Hepatocyte (in vitro differentiated cells): ENCODE measurements around the gene CFAP161. TPM values are rescaled to one million over a fixed set of nuclear protein-coding genes. Genes with fewer than 3 reads are reported as not detected.

Experiments used
- DNase-seq: peaks from one replicate; pipeline ENCODE4 v3.0.0-alpha.2; 2016; ENCODE audit warnings: low spot score
- H2AFZ ChIP-seq: fragments of 200-600 bp; sonication (generic); 2 replicates; pipeline ENCODE4 v1.6.0; 2016; ENCODE audit warnings: antibody characterized with exemption, mild to moderate bottlenecking
- H3K27ac ChIP-seq: fragments of 200-600 bp; sonication (generic); 2 replicates; pipeline ENCODE4 v1.5.1; 2016; ENCODE audit warnings: mild to moderate bottlenecking
- H3K27me3 ChIP-seq: fragments of 200-600 bp; sonication (generic); 2 replicates; pipeline ENCODE4 v1.6.1; 2016
- H3K36me3 ChIP-seq: fragments of 200-600 bp; sonication (generic); replicated peaks from 2 replicates; pipeline ENCODE4 v1.5.1; 2016; ENCODE audit warnings: low read depth; ENCODE audit not compliant: insufficient read depth
- H3K4me1 ChIP-seq: fragments of 200-600 bp; sonication (generic); 2 replicates; pipeline ENCODE4 v1.5.1; 2016; ENCODE audit warnings: mild to moderate bottlenecking, moderate library complexity; ENCODE audit not compliant: insufficient read depth
- H3K4me2 ChIP-seq: fragments of 200-600 bp; sonication (generic); 2 replicates; pipeline ENCODE4 v1.6.0; 2016
- H3K4me3 ChIP-seq: fragments of 200-600 bp; sonication (generic); 2 replicates; pipeline ENCODE4 v1.5.1; 2016; ENCODE audit warnings: mild to moderate bottlenecking
- H3K79me2 ChIP-seq: fragments of 200-600 bp; sonication (generic); 2 replicates; pipeline ENCODE4 v1.6.0; 2017; ENCODE audit warnings: mild to moderate bottlenecking
- H3K9me2 ChIP-seq: fragments of 200-600 bp; sonication (generic); replicated peaks from 2 replicates; pipeline ENCODE4 v1.6.0; 2017; ENCODE audit warnings: mild to moderate bottlenecking; ENCODE audit not compliant: insufficient read depth
- H3K9me3 ChIP-seq: fragments of 200-600 bp; sonication (generic); 2 replicates; pipeline ENCODE4 v1.5.1; 2016; ENCODE audit warnings: low read depth, mild to moderate bottlenecking
- H4K20me1 ChIP-seq: fragments of 200-600 bp; sonication (generic); 2 replicates; pipeline ENCODE4 v1.6.0; 2016; ENCODE audit warnings: mild to moderate bottlenecking; ENCODE audit not compliant: insufficient read depth, poor library complexity, severe bottlenecking
- EZH2 ChIP-seq: fragments of 200-600 bp; sonication (generic); IDR thresholded peaks from 2 replicates; pipeline ENCODE4 v1.6.1; 2016; ENCODE audit warnings: antibody characterized with exemption, mild to moderate bottlenecking, borderline replicate concordance
- EZH2phosphoT487 ChIP-seq: fragments of 200-600 bp; sonication (generic); IDR thresholded peaks from one replicate; pipeline ENCODE4 v1.6.1; 2018; ENCODE audit warnings: antibody characterized with exemption, mild to moderate bottlenecking, low read depth, moderate library complexity; ENCODE audit not compliant: unreplicated experiment, severe bottlenecking
- WGBS: methylation state at CpG from one replicate; pipeline ENCODE4 v1.1.6; 2016; ENCODE audit warnings: low lambda C conversion rate; ENCODE audit errors: missing lambda C conversion rate; 5-methylcytosine and 5-hydroxymethylcytosine counted together
- polyA plus RNA-seq: library from polyadenylated mRNA; unstranded; fragments of >200 nt; fragmentation: Nextera tagmentation; extraction: Ambion mirVana; gene quantifications from 2 replicates; pipeline ENCODE4 v1.2.1, GENCODE V29; 2016
- total RNA-seq: library from RNA; depleted of rRNA; stranded (reverse); fragments of >200 nt; gene quantifications from 2 replicates; pipeline ENCODE4 v1.2.3, GENCODE V29; 2014
- TF ChIP-seq, protein P1 (sequence below): fragments of 200-600 bp; sonication (generic); IDR thresholded peaks from 2 replicates; pipeline ENCODE4 v1.5.1; 2016; ENCODE audit warnings: antibody characterized with exemption, mild to moderate bottlenecking; ENCODE audit not compliant: poor library complexity

The CFAP161 gene
- total and polyA plus RNA-seq, 2 experiments from 2014 or later, result 0.81 TPM; not detected in 1

- no peaks in the 10 kb centered on the region for H4K20me1 ChIP-seq
- H3K36me3 ChIP-seq, result no peaks in the 10 kb centered on the region
- H3K27ac ChIP-seq, result peak overlapping the region; percentile 74
- H3K4me1 ChIP-seq, result peaks cover 7% of the 10 kb centered on the region
- no peaks in the 10 kb centered on the region for H3K27me3 ChIP-seq
- H3K4me3 ChIP-seq, result no peak overlapping the region
- no peak overlapping the region for H2AFZ ChIP-seq
- no peak for DNase-seq
- no peaks in the 10 kb centered on the region for H3K9me3 ChIP-seq
- 53% methylated on average over 4 of the region's 4 CpGs for WGBS
- H3K79me2 ChIP-seq, result no peaks in the 10 kb centered on the region
- no peak overlapping the region for H3K4me2 ChIP-seq
- no peaks in the 10 kb centered on the region for H3K9me2 ChIP-seq
- TF ChIP-seq, protein P1, sequence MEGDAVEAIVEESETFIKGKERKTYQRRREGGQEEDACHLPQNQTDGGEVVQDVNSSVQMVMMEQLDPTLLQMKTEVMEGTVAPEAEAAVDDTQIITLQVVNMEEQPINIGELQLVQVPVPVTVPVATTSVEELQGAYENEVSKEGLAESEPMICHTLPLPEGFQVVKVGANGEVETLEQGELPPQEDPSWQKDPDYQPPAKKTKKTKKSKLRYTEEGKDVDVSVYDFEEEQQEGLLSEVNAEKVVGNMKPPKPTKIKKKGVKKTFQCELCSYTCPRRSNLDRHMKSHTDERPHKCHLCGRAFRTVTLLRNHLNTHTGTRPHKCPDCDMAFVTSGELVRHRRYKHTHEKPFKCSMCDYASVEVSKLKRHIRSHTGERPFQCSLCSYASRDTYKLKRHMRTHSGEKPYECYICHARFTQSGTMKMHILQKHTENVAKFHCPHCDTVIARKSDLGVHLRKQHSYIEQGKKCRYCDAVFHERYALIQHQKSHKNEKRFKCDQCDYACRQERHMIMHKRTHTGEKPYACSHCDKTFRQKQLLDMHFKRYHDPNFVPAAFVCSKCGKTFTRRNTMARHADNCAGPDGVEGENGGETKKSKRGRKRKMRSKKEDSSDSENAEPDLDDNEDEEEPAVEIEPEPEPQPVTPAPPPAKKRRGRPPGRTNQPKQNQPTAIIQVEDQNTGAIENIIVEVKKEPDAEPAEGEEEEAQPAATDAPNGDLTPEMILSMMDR, result no peak
- no peak for TF ChIP-seq EZH2
- TF ChIP-seq EZH2phosphoT487, result no peak
Observed at GRCh38 chr15:81161160-81161673, 27.1 kb downstream of the CFAP161 start.

GRCh38 chr15:81161851-81162250 lies 27.8 kb downstream of the CFAP161 start:
- Histone ChIP-seq H4K20me1 (no peaks in the 10 kb centered on the region), H3K27me3 (no peaks in the 10 kb centered on the region), H3K27ac (peak overlapping the region; percentile 74), H3K4me2 (no peak overlapping the region), H3K4me3 (no peak overlapping the region), H3K9me3 (no peaks in the 10 kb centered on the region), H3K9me2 (no peaks in the 10 kb centered on the region), H2AFZ (no peak overlapping the region), H3K36me3 (no peaks in the 10 kb centered on the region), H3K4me1 (peaks cover 7% of the 10 kb centered on the region), H3K79me2 (no peaks in the 10 kb centered on the region)
- 88% methylated on average over 7 of the region's 7 CpGs for WGBS
- TF ChIP-seq, protein P1, result no peak
- DNase-seq, result no peak

DNA sequence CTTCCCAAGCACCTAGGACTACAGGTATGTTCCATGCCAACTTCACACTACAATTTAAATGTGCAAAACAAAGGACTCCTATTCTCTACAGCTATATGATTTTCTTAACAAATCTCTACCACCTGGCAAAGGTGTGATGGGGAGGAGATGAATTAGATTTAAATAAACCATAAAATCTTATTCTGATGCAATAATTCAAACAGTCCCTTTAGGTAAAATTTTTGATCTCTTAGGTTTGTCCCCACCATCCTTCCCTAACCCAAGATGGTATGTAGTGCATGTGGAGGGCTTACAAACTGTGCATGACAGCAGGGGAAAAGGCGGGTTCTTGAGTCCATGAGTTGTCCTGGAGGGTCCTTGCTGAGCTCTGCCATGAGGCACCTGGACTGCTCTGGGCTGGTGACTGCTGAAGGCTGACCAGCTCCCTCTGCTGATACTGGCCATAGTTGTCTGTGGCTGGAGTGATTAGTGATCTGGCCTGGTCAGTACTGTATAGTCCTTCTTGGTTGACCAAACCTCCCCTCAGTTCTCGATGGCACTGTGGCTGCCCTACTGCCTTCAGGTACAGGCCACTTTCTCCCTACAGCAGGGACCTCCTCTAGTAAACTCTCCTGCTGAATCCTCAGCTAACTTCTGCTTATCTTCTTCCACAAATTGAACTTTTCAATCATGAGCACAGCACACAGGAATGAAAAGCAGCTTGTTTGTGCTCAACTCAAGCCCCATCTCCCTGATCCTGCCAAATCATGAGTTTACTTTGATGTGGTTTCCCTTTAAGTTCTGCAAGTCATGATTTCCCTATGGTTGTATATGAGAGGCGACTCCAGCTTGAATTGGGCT lies 30.1 kb downstream of the CFAP161 start:
- Histone ChIP-seq H3K36me3 (no peaks in the 10 kb centered on the region), H3K4me3 (no peak overlapping the region), H3K79me2 (no peaks in the 10 kb centered on the region), H3K27me3 (no peaks in the 10 kb centered on the region), H3K4me2 (no peak overlapping the region), H4K20me1 (no peaks in the 10 kb centered on the region), H3K4me1 (peaks cover 7% of the 10 kb centered on the region), H3K27ac (peak overlapping the region; percentile 31), H3K9me2 (no peaks in the 10 kb centered on the region), H3K9me3 (no peaks in the 10 kb centered on the region), H2AFZ (no peak overlapping the region)
- TF ChIP-seq EZH2phosphoT487 (no peak), EZH2 (no peak)
- TF ChIP-seq, protein P1, result no peak
- no peak for DNase-seq
- WGBS, result 81% methylated on average over 3 of the region's 3 CpGs
